Pancreas (tissue), 10 donors: Measurements from ENCODE around the gene GEMIN2. TPM values are rescaled to one million over a fixed set of nuclear protein-coding genes. Genes with fewer than 3 reads are reported as not detected.
A peak's percentile ranks its signal among the peaks of the same experiment; 100 is the strongest.
"Not testable (repeated sequence)": the region's sequence is repeated elsewhere in the genome, so short reads cannot be mapped to it uniquely, and the experiment has no call there.

Source experiments
- ATAC-seq, 4 donors: fragments of 200-7000 bp; cut with Tn5 transposase; one replicate each; pipeline versions ENCODE4 v1.8.0 to v1.9.1; 2020; ENCODE audit warnings: mild to moderate bottlenecking in 4 of 4, moderate library complexity in 4 of 4
- DNase-seq, 6 donors: peaks; one replicate each; pipeline ENCODE4 v3.0.0-alpha.2; 2020
- FAIRE-seq: peaks from 2 replicates; lab custom pipeline; 2012; peaks lifted over from hg19 to GRCh38; lab: Jason Lieb, UNC
- H3K27ac ChIP-seq, 4 donors: fragments of 200-600 bp; sonication (generic); 1 replicate in 3 of 4; 2 replicates in 1 of 4; pipeline versions ENCODE4 v1.5.0 to v1.8.0; 2020
- H3K27me3 ChIP-seq, 4 donors: fragments of 200-600 bp; one replicate each; pipeline ENCODE4 v1.8.0; 2021
- H3K36me3 ChIP-seq, 3 donors: fragments of 200-600 bp; sonication (generic) in 1 of 3; one replicate each; pipeline versions ENCODE4 v1.5.0 to v1.8.0; 2020 to 2021
- H3K4me1 ChIP-seq, 3 donors: fragments of 200-600 bp; one replicate each; pipeline ENCODE4 v1.8.0; 2021
- H3K4me3 ChIP-seq, 4 donors: fragments of 200-600 bp; sonication (generic) in 2 of 4; one replicate each; pipeline versions ENCODE4 v1.5.0 to v1.8.0; 2020 to 2021
- H3K9me3 ChIP-seq, 4 donors: fragments of 200-600 bp; one replicate each; pipeline ENCODE4 v1.8.0; 2021
- WGBS, 2 donors: extraction: QIAGEN DNeasy Blood & Tissue Kit; methylation state at CpG; one replicate each; pipeline ENCODE4 v1.1.7; 2013; 5-methylcytosine and 5-hydroxymethylcytosine counted together
- intact Hi-C, 3 donors: fragments of 100-400 bp; cut with DNase I; formaldehyde crosslinking; loops; one replicate each; pipeline versions ENCODE4 v1.11.1 to v1.14.2; 2022
- polyA plus RNA-seq, 2 donors: library from polyadenylated mRNA; stranded (reverse); fragments of 200-250 nt; gene quantifications; one replicate each; pipeline ENCODE4 v1.2.3, GENCODE V29; 2013
- total RNA-seq, 6 donors: library from RNA; stranded (reverse); fragmentation: NEBNext Ultra II Directional in 4 of 6; extraction: Animal tissue kit (Norgen Biotek cat#: 25700) in 4 of 6; gene quantifications; one replicate each; pipeline versions ENCODE4 v1.2.1 to v1.2.4, GENCODE V29; 2021 to 2023
- TF ChIP-seq, protein P1 (sequence below), 4 donors: fragments of 200-600 bp; sonication (generic) in 3 of 4; IDR thresholded peaks; one replicate each; pipeline versions ENCODE4 v1.5.0 to v1.8.0; 2021; ENCODE audit warnings: antibody characterized with exemption in 4 of 4
- donor health status: healthy with polysubstance abuse.
- donor health status: DM: no; HTN: no; CAD: no; lungs with moderate emphysema.
- donor health status: DM: no; HTN: no; CAD: no.
- donor health status: control.
- donor health status: control.
- donor health status: Bipolar disorder and iron deficiency.
- donor health status: DM: yes; HTN: yes; CAD: no.
- donor health status: DM: no; HTN: no; CAD: no.
- donor health status: DM: no; HTN: no; CAD: no.
- donor health status: DM: yes; HTN: yes; CAD: no.

GEMIN2 gene
- total and polyA plus RNA-seq, 8 donors: 3.1 to 8.8 (median 4.7) TPM

DNA sequence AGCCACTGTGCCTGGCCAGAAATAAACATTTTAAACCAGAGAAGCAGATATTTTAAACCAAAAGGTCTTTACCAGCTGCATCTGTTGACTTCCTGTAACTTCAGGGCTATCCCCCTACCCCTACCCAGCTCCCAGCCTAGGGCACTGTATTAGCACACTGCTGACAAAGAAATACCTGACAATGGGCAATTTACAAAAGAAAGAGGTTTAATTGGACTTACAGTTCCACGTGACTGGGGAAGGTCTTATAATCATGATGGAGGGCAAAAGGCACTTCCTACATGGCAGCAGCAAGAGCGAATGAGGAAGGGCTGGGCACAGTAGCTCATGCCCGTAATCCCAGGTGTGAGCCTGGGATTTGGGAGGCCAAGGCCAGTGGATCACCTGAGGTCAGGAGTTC, 26.0 kb downstream of the GEMIN2 start:
- ATAC-seq (no peak), FAIRE-seq (no peak), DNase-seq (no peak)
- Histone ChIP-seq H3K4me3 (no peak overlapping the region), H3K27ac (no peak overlapping the region), H3K4me1 (no peaks in the 10 kb centered on the region), H3K9me3 (no peaks in the 10 kb centered on the region), H3K36me3 (peaks cover 0 to 3% (median 0%) of the 10 kb centered on the region in 3 donors), H3K27me3 (no peaks in the 10 kb centered on the region)
- intact Hi-C loops: no loop called here
- TF ChIP-seq, protein P1, sequence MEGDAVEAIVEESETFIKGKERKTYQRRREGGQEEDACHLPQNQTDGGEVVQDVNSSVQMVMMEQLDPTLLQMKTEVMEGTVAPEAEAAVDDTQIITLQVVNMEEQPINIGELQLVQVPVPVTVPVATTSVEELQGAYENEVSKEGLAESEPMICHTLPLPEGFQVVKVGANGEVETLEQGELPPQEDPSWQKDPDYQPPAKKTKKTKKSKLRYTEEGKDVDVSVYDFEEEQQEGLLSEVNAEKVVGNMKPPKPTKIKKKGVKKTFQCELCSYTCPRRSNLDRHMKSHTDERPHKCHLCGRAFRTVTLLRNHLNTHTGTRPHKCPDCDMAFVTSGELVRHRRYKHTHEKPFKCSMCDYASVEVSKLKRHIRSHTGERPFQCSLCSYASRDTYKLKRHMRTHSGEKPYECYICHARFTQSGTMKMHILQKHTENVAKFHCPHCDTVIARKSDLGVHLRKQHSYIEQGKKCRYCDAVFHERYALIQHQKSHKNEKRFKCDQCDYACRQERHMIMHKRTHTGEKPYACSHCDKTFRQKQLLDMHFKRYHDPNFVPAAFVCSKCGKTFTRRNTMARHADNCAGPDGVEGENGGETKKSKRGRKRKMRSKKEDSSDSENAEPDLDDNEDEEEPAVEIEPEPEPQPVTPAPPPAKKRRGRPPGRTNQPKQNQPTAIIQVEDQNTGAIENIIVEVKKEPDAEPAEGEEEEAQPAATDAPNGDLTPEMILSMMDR (IDR thresholded peaks at IDR 0.05): no peak
- 95 to 97% methylated on average over 3 of the region's 3 CpGs for WGBS, 2 donors

DNA sequence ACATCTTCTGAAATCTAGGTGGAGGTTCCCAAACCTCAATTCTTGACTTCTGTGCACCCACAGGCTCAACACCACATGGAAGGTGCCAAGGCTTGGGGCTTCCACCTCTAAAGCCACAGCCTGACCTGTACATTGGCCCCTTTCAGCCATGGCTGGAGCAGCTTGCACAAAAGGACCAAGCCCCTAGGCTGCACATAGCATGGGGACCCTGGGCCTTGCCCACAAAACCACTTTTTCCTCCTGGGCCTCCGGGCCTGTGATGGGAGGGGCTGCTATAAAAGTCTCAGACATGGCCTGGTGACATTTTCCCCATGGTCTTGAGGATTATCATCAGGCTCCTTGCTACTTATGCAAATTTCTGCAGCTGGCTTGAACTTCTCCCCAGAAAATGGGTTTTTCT, 27.5 kb downstream of the GEMIN2 start:
- FAIRE-seq, H3K4me1 ChIP-seq, intact Hi-C loops, H3K27me3 ChIP-seq, H3K36me3 ChIP-seq, DNase-seq, ATAC-seq, H3K27ac ChIP-seq, H3K4me3 ChIP-seq, H3K9me3 ChIP-seq: not testable (repeated sequence)
- 100% methylated on average over 1 of the region's 1 CpG for WGBS, 2 donors

DNA sequence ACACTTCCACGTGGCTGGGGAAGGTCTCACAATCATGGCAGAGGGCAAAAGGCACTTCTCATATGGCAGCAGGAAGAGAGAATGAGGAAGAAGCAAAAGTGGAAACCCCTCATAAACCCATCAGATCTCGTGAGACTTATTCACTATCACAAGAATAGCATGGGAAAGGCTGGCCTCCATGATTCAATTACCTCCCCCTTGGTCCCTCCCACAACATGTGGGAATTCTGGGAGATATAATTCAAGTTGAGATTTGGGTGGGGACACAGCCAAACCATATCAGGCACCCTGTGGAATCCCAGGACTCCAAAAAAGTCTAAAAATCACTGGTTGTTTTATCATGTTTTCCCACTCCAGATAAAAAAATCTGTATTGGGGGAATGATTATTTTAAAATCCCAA, 29.1 kb downstream of the GEMIN2 start:
- intact Hi-C loops, H3K27ac ChIP-seq, H3K4me3 ChIP-seq, H3K27me3 ChIP-seq, ATAC-seq, FAIRE-seq, H3K9me3 ChIP-seq, DNase-seq, H3K36me3 ChIP-seq, H3K4me1 ChIP-seq: not testable (repeated sequence)
- WGBS, 2 donors: 75 to 83% methylated on average over 2 of the region's 2 CpGs

DNA sequence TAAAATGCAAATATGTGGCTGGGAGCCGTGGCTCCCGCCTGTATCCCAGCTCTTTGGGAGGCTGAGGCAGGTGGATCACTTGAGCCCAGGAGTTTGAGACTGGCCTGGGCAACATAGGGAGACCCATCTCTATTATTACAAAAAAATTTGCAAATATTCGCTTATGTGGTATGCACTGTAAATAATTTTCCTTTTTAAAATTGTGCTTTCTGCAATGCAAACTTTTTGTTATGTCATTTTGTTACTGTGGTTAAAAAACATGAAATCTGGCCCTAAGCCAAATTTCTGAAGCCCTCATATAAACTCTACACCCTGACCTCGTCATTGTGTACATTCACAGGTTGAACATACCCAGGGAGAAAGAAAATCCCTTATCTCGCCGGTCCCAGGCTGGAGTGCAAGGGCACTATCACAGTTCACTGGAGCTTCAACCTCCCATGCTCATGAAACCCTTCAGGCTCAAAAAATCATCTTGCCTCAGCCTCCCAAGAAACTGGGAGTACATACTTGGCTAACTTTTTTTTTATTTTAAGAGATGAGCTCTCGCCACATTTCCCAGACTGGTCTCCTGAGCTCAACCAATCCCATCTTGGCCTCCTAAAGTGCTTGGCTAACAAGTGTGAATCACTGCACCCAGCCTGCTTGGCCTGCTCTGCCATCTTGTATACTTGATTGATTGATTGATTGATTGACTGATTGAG, 31.3 kb downstream of the GEMIN2 start:
- intact Hi-C loops: no loop called here
- Histone ChIP-seq H3K36me3 (peaks cover 0 to 10% (median 4%) of the 10 kb centered on the region in 3 donors), H3K27ac (no peak overlapping the region), H3K4me1 (peaks cover 0 to 5% (median 0%) of the 10 kb centered on the region in 3 donors), H3K27me3 (no peaks in the 10 kb centered on the region), H3K9me3 (no peaks in the 10 kb centered on the region), H3K4me3 (no peak overlapping the region)
- FAIRE-seq (no peak), DNase-seq (no peak), ATAC-seq (peak in 1 of 4 donors; percentile 60)
- 52 to 63% methylated on average over 7 of the region's 7 CpGs for WGBS, 2 donors
- TF ChIP-seq, protein P1 (IDR thresholded peaks at IDR 0.05): no peak

DNA sequence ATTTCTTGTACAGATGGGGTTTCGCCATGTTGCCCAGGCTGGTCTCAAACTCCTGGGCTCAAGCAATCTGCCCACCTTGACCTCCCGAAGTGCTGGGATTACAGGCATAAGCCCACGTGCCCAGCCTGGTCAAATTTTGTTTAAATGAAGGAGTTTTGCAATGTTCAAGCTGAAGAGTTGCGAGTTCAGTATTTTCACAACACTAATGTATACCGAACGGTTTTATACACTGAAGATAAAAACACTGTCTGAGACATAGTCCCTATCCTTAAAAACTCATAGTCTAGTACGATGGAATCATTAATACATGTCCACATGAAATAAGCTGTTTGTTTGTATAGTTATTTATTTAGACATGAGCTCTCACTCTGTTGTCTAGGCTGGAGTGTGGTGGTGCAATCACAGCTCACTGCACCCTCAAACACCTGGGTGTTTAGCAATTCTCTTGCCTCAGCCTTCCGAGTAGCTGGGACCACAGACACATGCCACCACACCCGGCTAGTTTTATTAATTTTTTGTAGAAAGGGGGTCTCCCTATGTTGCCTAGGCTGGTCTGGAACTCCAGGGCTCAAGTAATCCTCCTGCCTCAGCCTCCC, 40.6 kb downstream of the GEMIN2 start:
- FAIRE-seq (no peak), ATAC-seq (no peak), DNase-seq (no peak)
- Histone ChIP-seq H3K4me3 (no peak overlapping the region), H3K27me3 (no peaks in the 10 kb centered on the region), H3K9me3 (no peaks in the 10 kb centered on the region), H3K36me3 (peaks cover 0 to 10% (median 6%) of the 10 kb centered on the region in 3 donors), H3K27ac (no peak overlapping the region), H3K4me1 (no peaks in the 10 kb centered on the region)
- intact Hi-C loops: no loop called here
- TF ChIP-seq, protein P1 (IDR thresholded peaks at IDR 0.05): no peak
- 94 to 98% methylated on average over 9 of the region's 9 CpGs for WGBS, 2 donors

DNA sequence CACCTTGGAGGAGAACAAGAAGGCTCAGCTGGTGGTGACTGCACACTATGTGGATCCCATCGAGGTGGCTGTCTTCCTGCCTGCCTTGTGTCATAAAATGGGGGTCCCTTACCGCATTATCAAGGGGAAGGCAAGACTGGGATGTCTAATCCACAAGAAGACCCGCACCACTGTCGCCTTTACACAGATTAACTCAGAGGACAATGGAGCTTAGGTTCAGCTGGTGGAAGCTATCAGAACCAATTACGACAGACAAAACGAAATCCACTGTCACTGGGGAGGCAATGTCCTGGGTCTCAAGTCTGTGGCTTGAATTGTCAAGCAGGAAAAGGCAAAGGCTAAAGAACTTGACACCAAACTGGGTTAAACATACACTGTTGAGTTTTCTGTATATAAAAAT, 43.4 kb downstream of the GEMIN2 start:
- intact Hi-C loops: no loop called here
- no peak overlapping the region for H3K4me3 ChIP-seq
- no peaks in the 10 kb centered on the region for H3K4me1 ChIP-seq
- DNase-seq (no peak), FAIRE-seq (no peak), ATAC-seq (no peak)
- TF ChIP-seq, protein P1 (IDR thresholded peaks at IDR 0.05): no peak
- no peaks in the 10 kb centered on the region for H3K9me3 ChIP-seq
- peaks cover 0 to 16% (median 2%) of the 10 kb centered on the region in 3 donors for H3K36me3 ChIP-seq
- no peak overlapping the region for H3K27ac ChIP-seq
- H3K27me3 ChIP-seq: no peaks in the 10 kb centered on the region
- WGBS, 2 donors: 94 to 96% methylated on average over 6 of the region's 6 CpGs
